Measurements from ENCODE around the gene CEP57.

- no peak for TF ChIP-seq CTCF (IDR thresholded peaks at IDR 0.05)
- TF ChIP-seq POLR2AphosphoS5 (IDR thresholded peaks at IDR 0.05), result no peak
Measured at GRCh38 chr11:95751515-95751914, 38.8 kb upstream of the CEP57 start.
